Breast epithelium (tissue), 4 donors: Measurements from ENCODE around the gene PSMC3IP. TPM values are rescaled to one million over a fixed set of nuclear protein-coding genes. Genes with fewer than 3 reads are reported as not detected.

Experiments
- DNase-seq, 2 donors: peaks; one replicate each; pipeline ENCODE4 v3.0.0-alpha.2; 2019; ENCODE audit warnings: low spot score in 2 of 2
- H3K27ac ChIP-seq, 2 donors: fragments of 200-600 bp; sonication (generic) in 1 of 2; one replicate each; pipeline ENCODE4 v1.5.1; 2016 to 2019; ENCODE audit warnings: mild to moderate bottlenecking in 1 of 2
- H3K27me3 ChIP-seq, 2 donors: fragments of 200-600 bp; sonication (generic) in 1 of 2; one replicate each; pipeline versions ENCODE4 v1.5.1 to v1.6.0; 2017 to 2019; ENCODE audit warnings: control low read depth in 1 of 2, mild to moderate bottlenecking in 1 of 2
- H3K36me3 ChIP-seq: fragments of 200-600 bp; one replicate; pipeline ENCODE4 v1.5.1; 2019
- H3K4me1 ChIP-seq, 2 donors: fragments of 200-600 bp; sonication (generic); one replicate each; pipeline ENCODE4 v1.5.1; 2016 to 2019; ENCODE audit warnings: control low read depth in 1 of 2
- H3K4me3 ChIP-seq, 3 donors: fragments of 200-600 bp; sonication (generic); 1 replicate in 2 of 3; 2 replicates in 1 of 3; pipeline ENCODE4 v1.5.1; 2016 to 2019; ENCODE audit warnings: mild to moderate bottlenecking in 3 of 3, moderate library complexity in 2 of 3
- H3K9me3 ChIP-seq, 2 donors: fragments of 200-600 bp; sonication (generic) in 1 of 2; one replicate each; pipeline ENCODE4 v1.5.1; 2016 to 2019; ENCODE audit warnings: control low read depth in 1 of 2
- POLR2A ChIP-seq: fragments of 450-650 bp; IDR thresholded peaks from one replicate; pipeline ENCODE4 v1.6.1; 2016; ENCODE audit warnings: antibody characterized with exemption, mild to moderate bottlenecking, moderate library complexity
- POLR2AphosphoS5 ChIP-seq, 3 donors: sonication (generic); formaldehyde crosslinking; IDR thresholded peaks; one replicate each; pipeline ENCODE4 v1.6.1; 2017; ENCODE audit warnings: antibody characterized with exemption in 3 of 3
- intact Hi-C: fragments of 100-400 bp; cut with DNase I; formaldehyde crosslinking; loops from one replicate; pipeline ENCODE4 v1.15.1; 2023; ENCODE audit warnings: low total_unique reads
- total RNA-seq, 3 donors: library from RNA; depleted of rRNA; stranded (reverse); fragments of >200 nt; gene quantifications; one replicate each; pipeline ENCODE4 v1.1.0, GENCODE V29; 2016
- TF ChIP-seq, protein P1 (sequence below), 3 donors: fragments of 450-650 bp; IDR thresholded peaks; one replicate each; pipeline ENCODE4 v1.5.1; 2016 to 2017; ENCODE audit warnings: antibody characterized with exemption in 3 of 3, mild to moderate bottlenecking in 3 of 3, moderate library complexity in 3 of 3

The PSMC3IP gene
- total RNA-seq, 3 donors from 2014 or later: 3.3 to 4.2 (median 3.5) TPM

DNA sequence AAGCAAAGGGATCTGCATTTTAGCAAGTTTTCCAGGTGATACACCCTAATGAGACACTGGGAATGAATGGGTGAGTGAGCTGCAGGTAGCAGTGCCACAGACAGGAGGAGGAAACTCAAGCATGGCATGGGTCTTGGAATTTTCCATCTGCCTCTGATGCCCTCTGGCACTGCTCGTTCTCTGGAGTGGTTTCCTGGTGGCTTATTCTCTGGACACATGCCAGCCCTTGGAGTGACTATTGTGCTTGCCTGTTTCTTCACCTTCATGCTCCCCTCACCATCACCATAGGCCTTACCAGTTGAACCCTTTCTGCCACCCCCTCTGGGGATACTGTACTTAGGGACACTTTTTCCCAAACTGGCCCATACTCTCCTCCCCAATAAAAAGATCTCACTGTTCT lies 14.0 kb downstream of the PSMC3IP start:
- no peaks in the 10 kb centered on the region for H3K27me3 ChIP-seq
- H3K27ac ChIP-seq: peak overlapping the region; percentile 86 to 95
- intact Hi-C loops: no loop called here
- TF ChIP-seq, protein P1, sequence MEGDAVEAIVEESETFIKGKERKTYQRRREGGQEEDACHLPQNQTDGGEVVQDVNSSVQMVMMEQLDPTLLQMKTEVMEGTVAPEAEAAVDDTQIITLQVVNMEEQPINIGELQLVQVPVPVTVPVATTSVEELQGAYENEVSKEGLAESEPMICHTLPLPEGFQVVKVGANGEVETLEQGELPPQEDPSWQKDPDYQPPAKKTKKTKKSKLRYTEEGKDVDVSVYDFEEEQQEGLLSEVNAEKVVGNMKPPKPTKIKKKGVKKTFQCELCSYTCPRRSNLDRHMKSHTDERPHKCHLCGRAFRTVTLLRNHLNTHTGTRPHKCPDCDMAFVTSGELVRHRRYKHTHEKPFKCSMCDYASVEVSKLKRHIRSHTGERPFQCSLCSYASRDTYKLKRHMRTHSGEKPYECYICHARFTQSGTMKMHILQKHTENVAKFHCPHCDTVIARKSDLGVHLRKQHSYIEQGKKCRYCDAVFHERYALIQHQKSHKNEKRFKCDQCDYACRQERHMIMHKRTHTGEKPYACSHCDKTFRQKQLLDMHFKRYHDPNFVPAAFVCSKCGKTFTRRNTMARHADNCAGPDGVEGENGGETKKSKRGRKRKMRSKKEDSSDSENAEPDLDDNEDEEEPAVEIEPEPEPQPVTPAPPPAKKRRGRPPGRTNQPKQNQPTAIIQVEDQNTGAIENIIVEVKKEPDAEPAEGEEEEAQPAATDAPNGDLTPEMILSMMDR (IDR thresholded peaks at IDR 0.05): peak in 2 of 3 donors; percentile 28 to 58
- TF ChIP-seq POLR2AphosphoS5 (IDR thresholded peaks at IDR 0.05) (peak in 2 of 3 donors; percentile 30 to 57), POLR2A (no peak)
- H3K4me3 ChIP-seq: peak overlapping the region in 2 of 3 donors; percentile 88
- DNase-seq: peak; percentile 85 to 91
- no peaks in the 10 kb centered on the region for H3K36me3 ChIP-seq
- H3K9me3 ChIP-seq: no peaks in the 10 kb centered on the region
- peaks cover 15 to 26% of the 10 kb centered on the region in 2 donors for H3K4me1 ChIP-seq

DNA sequence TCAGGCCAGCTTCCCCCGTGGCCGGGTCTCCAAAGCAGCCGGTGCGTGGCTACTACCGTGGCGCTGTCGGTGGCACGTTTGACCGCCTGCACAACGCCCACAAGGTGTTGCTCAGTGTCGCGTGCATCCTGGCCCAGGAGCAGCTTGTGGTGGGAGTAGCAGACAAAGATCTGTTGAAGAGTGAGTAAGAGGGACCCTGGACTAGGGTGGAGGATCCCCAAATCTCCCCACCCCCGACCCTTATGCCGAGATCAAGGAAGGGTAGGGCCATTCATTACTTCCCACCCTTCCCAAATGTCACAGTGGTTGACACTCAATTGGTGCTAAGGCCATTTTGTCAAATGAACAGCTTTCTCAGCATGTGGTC lies 14.4 kb downstream of the PSMC3IP start:
- no peaks in the 10 kb centered on the region for H3K36me3 ChIP-seq
- no peak for DNase-seq
- H3K27ac ChIP-seq: peak overlapping the region; percentile 86 to 95
- H3K27me3 ChIP-seq: no peaks in the 10 kb centered on the region
- peak overlapping the region; percentile 87 to 88 (median 88) for H3K4me3 ChIP-seq
- peaks cover 15 to 22% of the 10 kb centered on the region in 2 donors for H3K4me1 ChIP-seq
- intact Hi-C loops: no loop called here
- H3K9me3 ChIP-seq: no peaks in the 10 kb centered on the region
- TF ChIP-seq, protein P1 (IDR thresholded peaks at IDR 0.05): no peak
- TF ChIP-seq POLR2A (no peak), POLR2AphosphoS5 (IDR thresholded peaks at IDR 0.05) (no peak)

DNA sequence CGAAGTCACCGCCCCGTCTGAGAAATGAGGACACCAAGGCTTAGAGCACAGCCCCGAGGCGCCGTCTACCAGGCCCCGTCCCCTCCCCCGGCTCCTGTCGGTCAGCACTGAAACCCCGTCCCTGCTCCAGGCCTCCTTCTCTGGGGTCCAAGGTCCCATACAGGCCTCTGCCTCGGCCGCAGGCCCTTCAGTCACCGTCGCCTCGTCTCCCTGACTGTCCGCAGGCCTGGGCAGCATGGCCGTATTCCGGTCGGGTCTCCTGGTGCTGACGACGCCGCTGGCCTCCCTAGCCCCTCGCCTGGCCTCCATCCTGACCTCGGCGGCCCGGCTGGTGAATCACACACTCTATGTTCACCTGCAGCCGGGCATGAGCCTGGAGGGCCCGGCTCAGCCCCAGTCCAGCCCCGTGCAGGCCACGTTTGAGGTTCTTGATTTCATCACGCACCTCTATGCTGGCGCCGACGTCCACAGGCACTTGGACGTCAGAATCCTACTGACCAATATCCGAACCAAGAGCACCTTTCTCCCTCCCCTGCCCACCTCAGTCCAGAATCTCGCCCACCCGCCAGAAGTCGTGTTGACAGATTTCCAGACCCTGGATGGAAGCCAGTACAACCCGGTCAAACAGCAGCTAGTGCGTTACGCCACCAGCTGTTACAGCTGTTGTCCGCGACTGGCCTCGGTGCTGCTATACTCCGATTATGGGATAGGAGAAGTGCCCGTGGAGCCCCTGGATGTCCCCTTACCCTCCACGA lies 15.0 kb downstream of the PSMC3IP start:
- Histone ChIP-seq H3K4me1 (peaks cover 15 to 16% of the 10 kb centered on the region in 2 donors), H3K9me3 (no peaks in the 10 kb centered on the region), H3K27me3 (no peaks in the 10 kb centered on the region), H3K4me3 (peak overlapping the region; percentile 87 to 88 (median 88)), H3K36me3 (no peaks in the 10 kb centered on the region), H3K27ac (peak overlapping the region; percentile 86 to 95)
- DNase-seq: no peak
- TF ChIP-seq, protein P1 (IDR thresholded peaks at IDR 0.05): no peak
- TF ChIP-seq POLR2AphosphoS5 (IDR thresholded peaks at IDR 0.05): no peak
- TF ChIP-seq POLR2A: no peak
- intact Hi-C loops: no loop called here

DNA sequence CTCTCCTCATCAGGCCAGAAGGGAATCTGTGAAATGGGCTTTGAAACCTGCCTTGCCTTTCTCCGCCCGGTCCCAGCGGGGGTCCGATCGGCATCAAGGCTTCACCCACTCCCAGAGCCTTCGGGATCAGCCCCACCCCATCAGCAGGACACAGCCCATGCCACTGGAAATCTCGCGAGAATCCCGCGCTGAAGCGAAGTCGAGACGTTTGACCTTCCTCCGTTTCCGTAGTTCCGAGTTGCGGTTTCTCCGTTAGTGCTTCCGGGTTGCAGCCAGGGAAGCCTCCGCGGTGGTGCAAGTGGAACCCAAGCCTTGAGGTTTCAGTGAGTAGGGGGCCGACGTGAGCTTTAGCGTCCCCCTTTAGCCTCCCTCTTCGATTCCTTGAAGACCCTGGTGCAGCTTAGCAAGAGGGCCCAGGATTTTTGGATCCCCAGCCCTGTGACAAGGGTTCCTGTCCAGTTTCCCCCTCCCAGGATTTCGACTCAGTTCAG lies 15.6 kb downstream of the PSMC3IP start, which contains the start of gene COASY:
Gene COASY, plus strand, starts transcription at position 252 of the 491 bp plus-strand sequence. CDS start 475 bp downstream, outside the sequence.
- intact Hi-C loops: no loop called here
- TF ChIP-seq, protein P1 (IDR thresholded peaks at IDR 0.05): no peak
- TF ChIP-seq POLR2AphosphoS5 (IDR thresholded peaks at IDR 0.05) (peak; percentile 92 to 94 (median 93)), POLR2A (peak; percentile 58)
- H3K9me3 ChIP-seq: no peaks in the 10 kb centered on the region
- peak within 1 kb of the TSS; percentile 87 to 88 (median 88) for H3K4me3 ChIP-seq
- no peaks in the 10 kb centered on the region for H3K27me3 ChIP-seq
- H3K36me3 ChIP-seq: no peaks in the 10 kb centered on the region
- peak within 1 kb of the TSS; percentile 86 to 95 for H3K27ac ChIP-seq
- peaks cover 15% of the 10 kb centered on the region in 2 donors for H3K4me1 ChIP-seq
- peak; percentile 93 to 96 for DNase-seq

DNA sequence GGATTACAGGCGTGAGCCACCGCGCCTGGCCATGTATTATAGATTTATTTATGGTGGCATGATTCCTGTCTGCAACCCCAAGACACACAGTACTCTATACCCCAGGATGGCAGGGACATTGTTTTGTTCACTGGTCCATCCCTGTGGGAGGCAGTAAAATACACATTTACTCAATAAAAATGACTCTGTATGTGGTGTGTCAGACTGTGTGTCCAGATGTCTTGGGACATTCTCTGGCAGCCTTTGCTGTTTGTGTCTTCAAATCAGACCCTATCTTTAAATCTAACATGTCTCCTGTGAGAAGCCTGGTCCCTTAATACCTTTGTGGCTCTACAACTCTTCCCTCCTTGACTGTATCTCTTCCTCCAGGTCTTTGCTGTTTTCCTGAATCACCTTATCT lies 17.3 kb downstream of the PSMC3IP start:
- H3K4me3 ChIP-seq: no peak overlapping the region
- TF ChIP-seq POLR2A: no peak
- no peak for TF ChIP-seq POLR2AphosphoS5 (IDR thresholded peaks at IDR 0.05)
- H3K27me3 ChIP-seq: no peaks in the 10 kb centered on the region
- peak overlapping the region; percentile 21 to 65 for H3K27ac ChIP-seq
- no peak for DNase-seq
- intact Hi-C loops: no loop called here
- H3K4me1 ChIP-seq: peaks cover 15% of the 10 kb centered on the region in 2 donors
- H3K36me3 ChIP-seq: no peaks in the 10 kb centered on the region
- H3K9me3 ChIP-seq: no peaks in the 10 kb centered on the region
